Activated gamma-delta T cell treated with anti-CD3 and anti-CD28 coated beads, Interleukin-2, amount 50 U/mL, for 16 hours (primary cell): ENCODE data around the gene PPM1H.

ENCODE experiments used
- DNase-seq: peaks from one replicate; pipeline ENCODE4 v3.0.0-alpha.2; 2020; ENCODE audit warnings: low read depth

PPM1H gene

DNA sequence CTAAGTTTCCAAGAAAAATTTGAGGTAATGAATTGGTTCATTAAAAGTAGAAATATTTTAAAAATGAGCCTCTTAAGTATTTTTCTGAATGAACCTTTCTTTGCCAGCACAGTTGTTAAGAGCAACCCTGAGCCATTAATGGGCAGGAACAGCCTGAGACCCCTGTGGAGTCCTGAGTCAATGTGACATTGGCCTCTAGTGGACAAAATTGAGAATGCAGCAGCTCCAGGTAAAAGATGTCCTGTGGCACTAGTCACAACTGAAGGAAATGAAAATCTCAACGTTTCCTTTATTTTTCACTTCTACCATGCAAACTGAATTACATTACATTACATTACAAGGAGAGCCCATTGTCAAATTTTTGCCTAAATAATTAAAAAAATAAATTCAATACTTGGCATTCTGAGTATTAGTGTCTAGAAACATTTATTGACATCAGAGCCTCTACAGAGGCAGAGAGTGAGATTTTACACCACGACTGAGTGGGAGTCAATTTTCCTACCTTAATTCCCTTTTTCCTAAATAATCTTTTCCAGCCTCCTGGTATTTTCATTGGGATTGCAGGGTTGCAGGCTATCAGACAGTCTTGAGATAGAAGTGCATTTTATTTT lies 135.7 kb downstream of the PPM1H start:
- peak; percentile 39 for DNase-seq

DNA sequence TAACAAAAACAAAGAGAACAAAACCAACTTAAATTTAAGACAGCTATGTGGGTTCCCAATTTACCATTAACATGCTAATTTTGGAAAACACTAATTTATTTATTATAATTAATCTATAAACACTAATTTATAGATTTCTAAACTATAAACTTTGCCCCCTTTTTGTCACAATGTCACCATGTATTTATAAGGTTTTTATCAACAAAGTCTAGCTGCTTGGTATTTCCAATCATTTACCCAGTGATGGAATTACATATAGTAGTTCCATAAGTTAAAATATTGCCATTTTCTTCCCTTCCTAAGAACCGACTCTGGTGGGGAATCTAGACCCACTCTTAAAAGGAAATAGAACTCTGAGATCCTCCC lies 140.7 kb downstream of the PPM1H start:
- no peak for DNase-seq

DNA sequence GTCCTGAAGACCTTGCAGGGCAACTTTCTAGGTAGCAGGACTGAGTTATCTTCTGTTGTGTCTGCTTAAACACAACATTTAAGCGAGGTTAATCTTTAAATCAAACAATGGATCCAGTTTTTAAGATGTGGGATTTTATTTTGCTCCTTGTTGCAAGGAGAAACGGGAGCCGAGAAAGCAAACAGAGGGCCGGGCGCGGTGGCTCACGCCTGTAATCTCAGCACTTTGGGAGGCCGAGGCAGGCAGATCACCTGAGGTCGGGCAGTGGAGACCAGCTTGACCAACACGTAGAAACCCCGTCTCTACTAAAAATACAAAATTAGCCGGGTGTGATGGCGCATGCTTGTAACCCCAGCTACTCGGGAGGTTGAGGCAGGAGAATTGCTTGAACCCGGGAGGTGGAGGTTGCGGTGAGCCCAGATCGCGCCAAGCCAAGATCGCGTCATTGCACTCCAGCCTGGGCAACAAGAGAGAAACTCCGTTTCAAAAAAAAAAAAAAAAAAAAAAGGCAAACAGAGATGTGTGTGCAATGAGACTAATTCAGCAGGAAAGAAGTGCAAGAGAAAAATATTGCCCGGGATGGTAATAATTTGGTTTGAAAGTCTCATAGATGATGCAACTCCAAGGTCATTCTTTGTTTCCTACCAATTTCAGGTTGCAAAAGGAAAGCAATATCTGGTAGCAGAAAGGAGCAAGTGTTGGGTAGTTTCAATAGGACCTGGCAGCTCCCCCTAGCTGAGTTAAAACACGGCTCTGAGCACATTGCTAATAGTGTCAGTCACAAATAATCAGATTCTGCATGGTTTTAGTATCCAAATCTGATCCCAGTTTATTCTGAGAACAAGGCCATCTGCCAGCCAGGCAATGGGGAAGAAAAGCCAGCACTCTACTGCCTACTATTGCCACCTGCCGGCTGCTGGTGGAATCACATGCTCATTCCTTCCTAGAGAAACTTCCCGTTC lies 141.4 kb downstream of the PPM1H start:
- DNase-seq, result peak; percentile 61

DNA sequence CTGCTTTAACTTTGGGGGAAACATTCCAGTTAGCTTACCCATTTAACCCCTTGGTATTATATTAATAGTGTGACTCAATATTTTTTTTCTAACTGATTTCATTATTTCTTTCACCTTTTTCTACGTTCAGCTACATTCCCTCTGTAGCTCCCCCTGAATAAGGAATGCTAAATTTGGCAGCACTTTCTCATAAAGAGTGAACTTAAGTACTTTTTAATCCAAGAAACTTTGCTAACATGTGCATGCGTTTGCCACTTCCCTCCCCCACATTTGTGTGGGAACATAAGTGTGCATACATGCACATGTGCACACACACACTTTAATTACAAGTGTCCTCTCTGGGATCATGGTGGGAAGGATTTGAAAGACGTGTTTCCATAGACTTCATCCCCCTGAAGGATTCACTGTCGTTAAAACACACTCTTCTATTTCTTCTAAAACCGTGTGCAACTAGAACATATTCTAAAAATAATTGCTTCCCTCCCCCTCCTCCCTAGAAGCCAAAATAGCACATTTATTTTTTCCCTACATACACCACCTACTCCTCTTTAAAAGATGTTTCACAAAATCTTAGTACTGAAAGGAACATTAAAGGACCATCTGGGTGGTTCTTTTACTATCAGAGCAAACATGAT lies 142.6 kb downstream of the PPM1H start:
- no peak for DNase-seq

DNA sequence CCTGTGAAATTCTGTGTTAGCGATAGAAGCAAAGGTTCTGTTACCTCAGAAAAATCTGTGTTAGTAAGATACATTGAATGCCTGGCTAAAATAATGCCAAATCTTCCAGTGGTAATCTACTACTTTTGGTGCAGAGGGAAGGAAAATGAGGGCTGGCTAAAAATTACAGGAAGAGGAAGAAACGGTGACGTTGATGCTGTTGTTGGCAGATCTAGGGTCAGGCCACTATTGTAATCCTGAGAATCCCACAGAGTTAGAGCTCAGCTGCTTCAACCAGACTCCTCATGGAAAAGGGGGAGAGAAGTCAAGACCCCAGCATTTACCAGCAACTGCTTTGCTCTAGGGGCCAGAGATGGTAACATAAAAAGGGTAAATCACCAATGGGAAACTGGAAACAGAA lies 145.1 kb downstream of the PPM1H start:
- DNase-seq, result no peak

DNA sequence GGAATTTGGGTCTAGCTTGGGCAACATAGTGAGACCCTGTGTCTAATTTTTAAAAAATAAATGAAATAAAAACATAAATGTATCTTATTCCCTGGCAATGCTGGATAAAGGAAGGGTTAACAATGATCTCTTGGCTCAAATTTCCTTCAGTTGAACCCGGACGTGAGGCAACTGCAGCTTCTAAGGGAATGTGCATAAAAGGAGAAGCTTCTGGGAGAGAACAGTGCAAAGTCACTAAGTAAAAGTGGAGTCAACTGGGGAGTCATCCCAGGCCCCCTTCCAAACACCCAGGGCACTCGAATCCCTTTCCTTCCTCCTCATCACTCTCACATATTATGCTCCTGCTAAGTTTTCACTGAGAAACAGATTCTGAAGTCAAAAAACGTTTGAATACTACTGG lies 147.3 kb downstream of the PPM1H start:
- DNase-seq, result no peak

DNA sequence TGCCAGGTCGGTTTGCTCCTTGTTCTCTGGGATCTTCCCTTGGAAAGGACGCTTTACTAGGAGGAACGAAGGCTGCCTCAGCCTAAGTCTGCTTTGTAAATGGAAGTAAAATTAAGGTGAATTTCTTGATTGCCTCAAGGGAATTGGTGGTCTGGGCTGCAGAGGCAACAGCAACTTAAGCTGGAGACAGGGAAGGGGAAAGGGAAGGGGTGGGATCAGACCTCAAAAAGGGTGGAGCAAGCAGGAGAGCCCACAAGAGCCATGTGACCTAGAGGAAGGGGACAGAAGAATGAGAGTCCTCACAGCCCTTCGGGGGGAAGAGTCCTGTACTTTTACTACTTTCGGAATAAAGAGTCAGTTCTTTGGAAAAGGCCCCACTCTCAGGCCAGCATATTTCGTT lies 147.9 kb downstream of the PPM1H start:
- no peak for DNase-seq

DNA sequence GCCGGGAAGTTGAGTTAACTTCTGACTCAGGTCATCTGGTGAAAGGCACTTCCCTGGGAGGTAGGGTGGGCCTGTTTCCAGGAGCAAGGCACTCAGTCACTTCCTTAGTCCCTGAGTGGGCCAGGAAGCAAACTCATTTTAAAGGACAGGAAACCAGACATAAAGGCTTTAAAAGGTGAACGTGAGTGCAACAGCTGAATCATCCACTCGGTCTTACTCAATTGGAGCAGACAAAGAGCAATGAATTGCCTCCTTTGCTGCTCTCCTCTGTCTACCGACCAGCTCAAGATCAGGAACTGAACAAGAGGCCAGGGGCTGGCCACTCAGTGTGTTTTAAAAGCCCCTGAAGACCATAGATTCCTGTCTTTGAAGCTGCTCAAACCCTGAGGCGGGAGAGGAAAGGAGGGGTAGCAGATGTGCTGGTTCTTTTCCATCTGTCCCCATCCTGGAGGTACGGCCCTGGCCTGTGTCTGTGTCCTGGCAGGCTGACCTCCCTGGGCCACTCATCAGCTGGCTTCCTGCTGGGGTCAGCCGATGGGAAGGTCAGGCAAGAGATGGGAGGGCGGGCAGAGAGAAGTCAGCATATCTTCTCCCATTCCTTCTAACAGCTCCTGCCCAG lies 148.9 kb downstream of the PPM1H start:
- DNase-seq, result no peak

DNA sequence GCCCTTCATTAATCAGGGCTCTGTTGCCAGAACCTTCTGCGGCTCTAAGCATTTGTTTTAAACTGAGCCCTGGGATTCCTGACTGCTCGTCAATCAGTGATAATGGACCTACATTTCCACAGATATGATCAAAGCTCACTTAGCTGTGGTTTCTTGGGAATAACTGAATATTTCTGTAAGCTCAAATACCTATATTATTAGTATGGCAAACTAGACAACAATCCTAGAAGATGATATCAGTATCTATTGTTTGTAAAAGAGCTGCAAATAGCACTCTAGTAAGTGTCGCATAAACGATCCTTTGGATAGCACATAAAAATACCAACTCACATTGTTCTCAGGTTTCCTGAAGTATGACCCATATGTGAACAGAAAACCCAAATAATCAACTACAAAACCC lies 150.4 kb downstream of the PPM1H start:
- no peak for DNase-seq

DNA sequence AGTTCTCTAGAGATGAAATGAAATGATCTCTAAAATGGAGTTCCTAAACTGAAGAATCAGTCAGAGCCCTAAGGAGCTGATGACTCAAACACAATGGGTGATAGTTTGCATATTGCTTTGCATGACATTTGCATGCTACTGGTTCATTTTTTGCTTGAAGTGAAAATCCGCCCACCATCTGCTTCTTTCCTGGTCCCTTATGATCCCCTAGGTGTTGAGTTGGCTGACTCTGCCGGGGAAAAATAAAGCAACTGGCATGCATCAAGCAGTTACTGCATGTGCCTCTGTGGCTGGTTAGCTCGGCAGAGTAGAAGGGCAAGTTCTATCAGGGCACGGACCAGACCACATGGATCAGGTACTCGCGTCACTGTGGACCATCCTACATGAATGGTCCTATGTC lies 151.1 kb downstream of the PPM1H start:
- no peak for DNase-seq

DNA sequence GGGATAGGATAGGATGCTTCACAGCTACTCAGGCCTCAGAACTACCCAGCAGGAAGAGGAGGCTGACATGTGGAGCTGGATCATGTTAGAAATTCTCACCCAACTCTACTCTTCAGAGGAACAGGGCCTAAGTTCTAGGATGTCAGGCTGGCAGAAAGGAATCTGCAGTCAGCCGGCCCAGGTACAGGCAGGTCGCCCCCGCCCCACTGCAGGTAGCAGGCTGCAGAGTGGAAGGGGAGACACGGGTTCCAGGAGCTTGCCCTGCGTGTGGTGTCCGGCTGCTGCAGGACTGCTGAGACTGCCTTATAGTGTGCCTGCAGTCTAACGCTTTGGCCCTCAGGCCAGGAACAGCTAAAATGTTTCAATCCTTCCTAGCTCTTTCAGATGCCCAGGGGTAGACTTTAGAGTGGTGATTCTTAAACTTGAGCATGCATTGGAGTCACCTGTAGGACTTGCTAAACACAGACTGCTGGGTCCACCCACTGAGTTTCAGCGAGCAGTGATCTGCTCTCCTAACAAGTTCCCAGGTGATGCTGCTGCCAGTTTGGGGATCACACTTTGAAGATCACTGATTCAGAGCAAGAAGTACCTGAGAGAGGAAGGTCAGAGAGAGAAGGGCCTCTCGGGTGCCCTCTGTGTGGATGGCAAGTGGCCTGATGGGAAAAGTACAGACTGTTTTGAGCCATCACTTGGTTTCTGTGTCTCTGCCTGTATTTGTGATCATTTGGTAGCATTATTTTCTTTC lies 153.6 kb downstream of the PPM1H start:
- no peak for DNase-seq

DNA sequence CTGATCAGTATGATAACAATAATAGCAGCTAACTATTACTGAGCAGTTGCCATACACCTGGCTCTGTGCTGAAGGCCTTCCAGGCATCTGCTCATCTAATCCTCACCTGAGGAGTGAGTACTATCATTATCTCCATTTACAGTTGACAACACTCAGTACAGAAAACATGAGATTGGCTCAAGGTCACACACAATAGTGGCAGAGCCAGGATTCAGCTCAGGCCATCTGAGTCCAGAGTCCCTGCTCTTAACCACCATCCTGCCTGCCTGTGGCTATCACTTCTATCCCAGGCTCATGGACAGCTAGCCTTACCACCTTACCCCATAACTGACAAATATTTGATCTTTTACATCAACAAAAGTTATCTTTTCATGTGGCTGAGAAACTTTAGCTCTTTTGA lies 155.5 kb downstream of the PPM1H start:
- DNase-seq, result no peak

DNA sequence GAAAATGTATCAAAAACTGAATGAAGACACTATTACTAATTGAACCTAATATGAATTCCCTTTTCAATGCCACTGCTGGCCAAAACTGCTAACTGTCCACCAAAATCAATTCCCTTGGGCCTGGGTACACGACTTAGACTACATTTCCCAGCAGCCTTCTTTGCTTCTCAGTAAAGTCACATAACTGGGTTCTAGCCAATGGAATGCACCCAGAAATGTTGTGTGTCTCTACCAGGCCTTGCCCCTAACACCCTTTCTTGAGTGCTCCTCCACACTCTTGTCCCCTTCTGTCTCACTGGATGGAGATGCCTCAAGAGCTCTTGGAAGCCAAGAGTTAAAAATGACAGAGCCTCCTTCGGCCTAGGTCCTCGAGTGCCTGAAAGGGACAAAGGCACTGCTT lies 156.8 kb downstream of the PPM1H start:
- no peak for DNase-seq

DNA sequence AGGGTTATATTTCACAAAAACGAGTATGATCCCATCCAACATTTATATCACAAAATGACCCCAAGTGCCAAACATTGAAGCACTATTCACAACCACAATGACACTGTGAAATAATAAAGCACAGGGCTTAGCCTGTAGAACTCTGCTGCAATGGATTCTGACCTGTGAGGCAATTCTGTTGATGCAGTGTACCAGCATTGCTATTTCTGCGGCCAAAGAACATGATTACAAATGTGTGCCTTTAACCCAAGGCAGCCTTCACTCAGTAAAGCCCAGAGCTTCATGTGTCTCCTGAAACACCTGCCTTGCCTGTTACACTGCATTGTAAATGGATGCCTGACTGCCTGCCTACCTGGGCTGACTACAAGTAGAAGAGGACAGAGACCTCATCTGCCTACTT lies 158.0 kb downstream of the PPM1H start:
- DNase-seq, result no peak

DNA sequence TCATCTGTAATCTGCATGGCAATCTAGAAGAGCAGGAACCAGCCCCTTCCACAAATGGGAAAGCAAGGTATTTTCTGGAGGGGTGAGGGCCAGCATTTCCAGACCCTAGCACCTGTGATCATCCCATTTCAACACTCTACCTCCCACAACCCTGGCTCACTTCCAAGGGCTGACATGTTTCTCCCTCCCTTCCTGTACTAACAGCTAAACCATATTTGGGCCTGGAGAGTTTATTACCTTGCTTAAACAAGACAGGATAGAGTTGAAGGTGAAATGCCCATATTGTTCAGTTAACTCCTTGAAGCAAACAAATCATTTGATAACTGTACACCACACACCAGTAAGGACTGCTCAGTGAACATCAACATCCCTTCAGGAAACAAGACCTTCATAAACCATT lies 158.4 kb downstream of the PPM1H start:
- no peak for DNase-seq

DNA sequence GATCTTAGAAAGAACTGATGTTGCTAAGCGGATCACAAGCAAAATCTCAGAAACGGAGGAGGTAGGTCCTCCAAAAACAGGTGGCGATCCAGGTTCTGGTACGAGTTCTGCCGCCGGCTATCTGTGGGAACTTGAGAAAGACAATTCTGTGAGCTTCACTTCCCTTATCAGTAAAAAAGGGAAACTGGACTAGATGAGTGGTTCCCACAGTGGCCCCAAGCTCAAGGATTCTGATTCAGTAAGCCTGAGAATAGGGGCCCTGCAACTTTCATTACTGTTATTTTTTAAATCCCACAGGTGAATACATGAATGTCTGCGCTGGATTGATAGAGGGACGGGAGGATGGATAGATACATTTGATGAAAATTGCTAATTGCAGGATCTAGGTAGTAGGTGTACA lies 160.2 kb downstream of the PPM1H start:
- no peak for DNase-seq

DNA sequence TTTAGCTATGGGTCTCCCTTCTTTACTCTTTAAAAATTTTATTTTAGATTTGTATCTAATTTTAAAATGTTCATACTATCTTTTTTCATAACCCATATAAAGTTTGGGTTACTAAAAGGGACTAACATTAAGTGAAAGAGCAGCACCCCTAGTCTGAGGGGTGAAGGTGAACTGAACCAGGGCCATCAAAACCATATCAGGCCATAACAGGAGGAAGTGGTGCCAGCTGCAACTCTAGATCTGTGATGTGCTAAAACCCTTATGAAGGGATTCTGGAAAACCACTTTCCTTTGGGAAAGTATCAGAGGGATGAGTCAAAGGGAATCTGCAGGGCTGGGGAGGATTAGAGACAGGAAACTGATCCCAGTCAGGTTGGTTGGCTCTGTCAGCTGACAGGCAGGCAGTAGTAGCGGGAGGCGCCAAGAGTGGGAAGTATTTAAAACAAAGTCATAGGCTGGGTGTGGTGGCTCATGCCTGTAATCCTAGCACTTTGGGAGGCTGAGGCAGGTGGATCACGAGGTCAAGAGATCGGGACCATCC lies 162.5 kb downstream of the PPM1H start:
- DNase-seq, result no peak

DNA sequence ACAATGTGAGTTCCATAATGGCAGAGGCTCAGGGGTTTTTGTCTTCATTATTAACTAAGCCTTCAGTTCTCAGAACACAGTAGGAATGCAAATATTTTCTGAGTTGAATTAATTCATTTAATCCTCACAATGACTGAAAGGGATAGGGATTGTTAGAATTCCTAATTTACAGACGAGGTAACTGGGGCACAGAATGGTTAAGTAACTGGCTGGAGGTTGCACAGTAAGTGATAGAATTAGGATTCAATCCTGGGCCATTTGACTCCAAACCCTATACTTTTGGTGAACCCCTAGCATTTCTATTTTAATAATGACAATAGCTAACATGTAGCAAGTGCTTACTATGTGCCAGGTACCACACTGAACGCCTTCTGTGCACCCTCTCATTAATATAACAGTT lies 163.1 kb downstream of the PPM1H start:
- DNase-seq, result no peak

DNA sequence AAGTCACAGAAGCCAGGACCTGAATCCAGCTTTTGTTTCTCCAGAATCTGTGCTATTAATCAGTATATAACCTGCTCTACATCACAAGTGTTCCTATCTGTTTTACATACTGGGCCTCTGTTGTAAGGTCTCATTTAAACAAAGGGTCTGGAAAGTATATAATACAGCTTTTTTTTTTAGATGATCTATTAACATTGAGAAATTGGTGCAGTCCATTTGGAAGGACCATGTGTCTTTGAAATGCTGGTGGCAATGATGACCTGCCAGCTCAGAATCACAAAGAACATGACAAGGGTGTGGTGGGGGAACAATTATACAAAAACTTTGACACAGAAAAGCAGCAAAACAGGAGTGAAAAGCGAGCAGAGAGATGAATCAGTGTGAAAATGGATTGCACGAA lies 164.6 kb downstream of the PPM1H start:
- DNase-seq, result no peak

DNA sequence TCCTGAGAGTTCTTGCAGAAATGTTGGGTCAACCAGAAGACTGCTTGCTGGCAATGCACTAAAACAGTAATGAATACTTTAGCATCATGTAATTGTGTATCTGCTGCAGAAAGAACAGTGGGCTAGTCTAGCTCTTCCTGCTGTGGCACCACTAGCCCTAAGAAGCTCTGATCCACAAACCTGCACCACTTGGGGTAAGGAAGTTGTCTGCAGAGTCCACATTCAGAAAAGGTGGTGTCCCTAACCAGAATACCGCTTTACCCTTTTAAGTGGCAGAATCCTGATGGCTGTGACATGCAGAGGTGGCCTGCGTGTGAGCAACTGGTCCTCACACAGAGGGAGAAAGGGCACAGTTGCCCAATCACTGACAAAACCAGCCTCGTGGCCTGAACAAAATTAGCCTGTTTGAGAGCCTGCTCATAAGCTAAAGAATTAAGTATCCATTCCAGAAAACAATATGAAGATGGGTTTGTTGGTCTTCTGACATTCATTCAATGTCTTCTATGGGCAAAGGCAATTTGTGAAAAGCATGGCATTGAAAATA lies 165.8 kb downstream of the PPM1H start:
- no peak for DNase-seq

DNA sequence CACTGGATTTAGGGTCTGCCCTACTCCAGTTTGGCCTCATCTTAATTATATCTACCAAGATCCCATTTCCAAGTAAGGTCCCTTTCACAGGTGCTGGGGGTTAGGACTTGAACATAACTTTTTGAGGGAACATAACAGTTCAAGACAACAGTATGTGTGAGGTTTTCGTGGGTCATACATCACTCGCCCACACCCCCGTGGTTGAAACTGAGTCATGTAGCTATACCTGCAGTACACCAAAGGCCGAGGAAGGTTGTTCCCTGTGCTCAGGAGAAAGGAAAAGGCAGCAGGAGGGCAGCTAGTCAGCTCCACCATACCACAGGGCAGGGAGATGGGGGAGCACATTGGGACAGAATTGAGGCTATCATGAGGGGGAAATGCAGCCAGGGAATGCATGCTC lies 167.0 kb downstream of the PPM1H start:
- no peak for DNase-seq

DNA sequence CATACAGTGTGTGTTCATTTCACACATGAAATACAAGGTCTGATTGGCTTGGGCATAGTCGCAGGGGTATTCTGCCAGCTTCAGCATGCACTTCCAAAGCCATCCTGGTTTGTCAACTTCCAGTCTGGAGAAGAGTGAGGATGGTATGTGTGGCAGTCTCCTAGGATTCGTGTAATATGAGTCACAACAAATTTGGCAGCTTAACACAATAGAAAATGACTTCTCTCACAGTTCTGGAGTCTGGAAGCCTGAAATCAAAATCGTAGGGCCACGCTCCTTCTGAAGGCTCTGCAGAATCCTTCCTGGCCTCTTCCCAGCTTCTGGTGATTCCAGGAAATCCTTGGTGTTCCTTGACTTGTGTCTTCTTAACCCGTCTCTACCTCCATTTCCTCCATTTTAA lies 167.5 kb downstream of the PPM1H start:
- no peak for DNase-seq
